Stimulated activated CD8-positive, alpha-beta memory T cell treated with anti-CD3 and anti-CD28 coated beads, Interleukin-4, amount 100 ng/mL, for 4 hours (primary cell): Measurements from ENCODE around the gene KLF12.

Experiments
- DNase-seq, 2 donors: peaks; one replicate each; pipeline ENCODE4 v3.0.0-alpha.2; 2020; ENCODE audit warnings: low read depth in 2 of 2, low spot score in 1 of 2

The KLF12 gene

DNA sequence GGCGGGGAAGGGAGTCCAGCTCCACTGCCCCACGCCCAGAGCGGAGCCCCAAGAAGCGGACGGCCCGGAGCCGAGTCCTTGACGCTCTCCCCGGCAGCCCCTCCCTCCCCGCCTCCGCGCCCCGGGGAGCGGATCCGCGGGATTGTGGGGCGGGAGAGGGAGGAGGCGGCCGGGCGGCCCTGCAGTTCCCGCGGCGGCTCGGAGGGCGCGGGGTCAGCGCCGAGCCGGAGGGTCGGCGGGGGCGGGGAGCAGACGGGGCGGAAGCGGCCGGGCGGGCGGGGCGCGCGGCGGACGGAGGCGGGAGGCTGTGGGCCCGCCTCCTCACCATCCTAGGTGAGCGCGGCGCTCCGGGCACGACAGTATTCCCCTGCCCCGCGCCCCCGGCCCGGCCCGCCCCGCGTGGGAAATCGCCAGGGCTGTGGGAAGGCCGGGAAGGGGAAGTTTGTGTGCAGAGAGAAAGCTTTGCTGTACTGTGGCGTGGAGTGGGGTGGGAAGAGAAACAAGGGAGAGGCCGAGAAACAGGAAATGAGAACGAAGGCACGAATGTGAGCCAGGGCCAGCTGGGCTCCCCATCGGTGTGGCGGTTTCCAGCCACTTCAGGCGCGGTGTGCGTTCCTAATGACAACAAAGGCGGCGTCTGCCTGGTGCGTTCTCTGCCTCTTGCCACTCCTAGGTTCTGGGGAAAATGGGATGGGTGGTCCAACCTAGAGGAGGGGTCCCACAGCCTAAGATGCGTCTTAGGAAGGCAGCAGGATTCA lies 1.3 kb upstream of the KLF12 start:
- peak in 1 of 2 donors; percentile 37 for DNase-seq

DNA sequence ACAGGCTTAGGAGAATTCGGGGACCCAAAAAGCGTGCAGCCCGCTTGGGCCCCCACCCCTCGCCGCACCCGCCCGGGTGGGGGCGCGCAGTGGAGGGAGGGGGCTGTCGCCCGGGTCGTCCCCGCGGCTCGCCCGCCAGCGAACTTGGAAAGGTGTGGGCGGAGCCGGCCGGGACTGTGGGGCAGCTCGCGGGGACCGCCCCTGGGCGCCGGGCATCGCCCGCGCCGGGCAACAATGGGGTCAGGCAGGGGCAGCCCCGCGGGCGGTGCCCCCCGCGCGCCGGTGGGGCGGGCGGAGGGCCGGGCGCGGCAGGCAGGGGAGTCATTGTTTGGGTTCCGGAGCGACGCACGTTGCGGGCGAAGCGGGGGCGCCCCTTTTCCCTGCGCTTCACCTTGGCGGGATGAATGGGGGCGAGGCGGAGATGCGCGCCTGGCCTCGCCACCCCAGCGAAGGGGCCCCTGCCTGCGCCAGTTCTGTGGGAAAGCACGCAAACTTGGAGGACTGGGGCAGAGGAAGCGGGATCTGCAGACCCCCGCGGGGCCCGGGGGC lies 647 bp upstream of the KLF12 start:
- peak; percentile 40 to 50 for DNase-seq

DNA sequence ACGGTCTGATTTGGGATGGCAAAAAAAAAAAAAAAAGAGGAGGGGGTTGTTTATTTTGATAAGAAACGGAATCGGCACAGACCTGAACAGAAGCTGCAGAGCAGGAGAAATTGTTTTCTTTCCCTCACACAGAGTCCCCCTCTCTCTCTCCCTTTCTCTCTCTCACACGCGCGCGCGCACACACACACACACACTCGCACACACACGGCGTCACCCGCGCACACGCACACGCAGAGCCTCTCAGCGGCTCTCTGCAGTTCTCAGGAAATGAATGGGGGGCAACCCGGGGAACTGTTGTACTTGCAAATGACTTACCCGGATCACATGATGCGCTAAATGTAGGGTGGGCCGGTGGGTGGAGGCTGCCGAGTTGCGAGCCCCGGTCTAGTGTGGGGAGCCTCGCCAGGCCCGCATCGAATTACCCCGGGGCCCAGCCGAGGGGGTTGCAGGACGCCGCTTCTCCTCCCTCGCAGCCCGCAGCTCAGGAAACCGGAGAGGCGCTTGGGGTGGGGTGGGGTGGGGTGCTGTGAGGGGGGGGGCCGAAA lies 475 bp downstream of the KLF12 start:
- peak; percentile 70 to 86 for DNase-seq

- no peak for DNase-seq
Measured at GRCh38 chr13:74132776-74133656, 1.2 kb downstream of the KLF12 start.

DNA sequence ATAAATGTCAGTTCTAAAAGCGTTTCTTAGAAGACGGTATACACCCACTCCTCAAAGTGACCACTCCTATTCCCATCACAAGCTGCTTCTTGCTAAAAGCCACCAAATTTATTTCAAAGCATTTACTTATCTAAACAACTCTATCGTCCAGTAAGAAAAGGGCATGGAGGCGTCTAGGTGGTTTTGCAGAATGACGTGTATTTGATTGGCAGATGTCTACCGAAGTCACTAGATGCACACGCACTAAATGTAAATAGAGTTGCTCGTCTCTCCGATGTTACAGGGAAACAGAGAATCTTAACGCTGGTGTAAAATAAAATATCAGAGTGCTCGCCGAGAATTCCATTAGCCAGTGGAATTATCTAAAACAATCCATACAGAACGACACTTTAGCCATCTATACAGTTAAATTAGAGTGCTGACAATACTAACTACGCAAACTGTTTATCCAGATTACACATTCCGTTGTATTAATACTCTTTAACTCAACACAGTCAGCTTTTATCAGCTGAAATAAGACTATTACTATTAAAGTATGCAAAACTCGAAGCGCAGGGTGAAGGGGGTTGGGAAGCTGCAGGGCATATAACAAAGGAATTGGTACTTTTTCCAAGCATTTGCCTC lies 1.9 kb downstream of the KLF12 start:
- DNase-seq: no peak

- no peak for DNase-seq
Measured at GRCh38 chr13:74131227-74131626, 3.0 kb downstream of the KLF12 start.

- DNase-seq: no peak
Measured at GRCh38 chr13:74129500-74130191, 4.6 kb downstream of the KLF12 start.

DNA sequence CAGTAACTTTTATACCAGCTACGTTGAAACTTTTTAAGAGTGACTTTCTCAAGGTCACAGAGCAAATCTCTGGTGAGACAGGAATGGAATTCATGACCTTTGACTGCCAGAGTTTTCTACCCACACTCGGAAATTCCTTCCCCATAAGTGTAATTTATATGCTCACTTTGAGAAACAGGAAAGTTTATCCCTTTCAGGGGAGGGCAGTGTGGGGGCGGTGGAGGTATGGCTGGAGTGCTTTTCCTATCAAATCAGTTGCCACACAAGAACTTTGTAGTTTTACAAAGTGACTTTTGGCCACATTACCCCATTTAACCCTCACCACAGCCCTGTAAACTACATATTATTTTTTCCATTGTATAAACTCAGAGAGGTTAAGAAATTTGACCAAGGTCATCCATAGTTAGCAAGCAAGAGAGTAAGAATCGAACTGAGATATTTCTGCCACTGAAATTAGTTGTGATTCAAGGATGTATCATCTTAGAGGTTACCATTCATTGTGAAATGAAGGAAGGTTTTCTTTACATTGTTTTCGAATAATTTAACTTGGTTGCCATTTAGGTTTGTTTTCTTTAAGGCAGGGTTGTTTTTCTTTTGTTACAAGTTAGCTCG lies 5.9 kb downstream of the KLF12 start:
- DNase-seq: no peak

GRCh38 chr13:74118328-74118727 lies 15.9 kb downstream of the KLF12 start:
- no peak for DNase-seq

- DNase-seq: no peak
Measured at GRCh38 chr13:74117207-74117705, 16.9 kb downstream of the KLF12 start.

GRCh38 chr13:74115133-74115532 lies 19.1 kb downstream of the KLF12 start:
- DNase-seq: no peak

DNA sequence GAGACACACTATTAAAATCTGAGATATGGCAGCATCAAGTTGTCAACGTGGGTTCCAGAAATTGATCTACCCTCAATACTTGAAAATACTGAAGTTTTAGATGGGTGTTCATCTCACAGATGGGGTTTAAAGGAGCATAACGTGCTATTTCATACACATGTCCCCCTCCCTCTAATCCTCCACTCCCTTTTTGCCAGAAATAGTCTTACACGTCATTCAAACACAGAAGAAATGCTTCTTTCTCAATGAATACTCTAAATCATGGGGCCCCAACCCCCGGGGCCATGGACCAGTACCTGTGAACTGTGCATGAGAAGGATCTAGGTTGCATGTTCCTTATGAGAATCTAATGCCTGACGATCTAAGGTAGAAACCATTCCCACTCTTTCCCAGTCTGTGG lies 19.6 kb downstream of the KLF12 start:
- DNase-seq: no peak

DNA sequence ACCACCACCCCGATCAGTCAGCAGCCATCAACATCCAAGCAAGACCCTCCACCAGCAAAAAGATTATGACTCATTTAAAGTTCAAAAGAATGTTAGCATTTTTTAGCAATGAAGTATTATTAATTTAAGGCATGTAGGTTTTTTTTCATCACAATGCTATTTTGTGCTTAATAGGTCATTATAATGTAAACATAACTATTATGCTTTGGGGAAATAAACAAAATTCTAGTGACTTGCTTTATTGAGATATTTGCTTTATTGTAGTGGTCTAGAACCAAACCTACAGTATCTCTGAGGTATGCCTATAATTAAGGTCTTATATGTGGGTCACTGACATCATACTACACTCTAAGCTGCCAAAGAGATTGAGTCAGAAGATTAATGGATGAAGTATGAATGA lies 20.0 kb downstream of the KLF12 start:
- no peak for DNase-seq

GRCh38 chr13:74111901-74112824 lies 22.0 kb downstream of the KLF12 start:
- DNase-seq: no peak

DNA sequence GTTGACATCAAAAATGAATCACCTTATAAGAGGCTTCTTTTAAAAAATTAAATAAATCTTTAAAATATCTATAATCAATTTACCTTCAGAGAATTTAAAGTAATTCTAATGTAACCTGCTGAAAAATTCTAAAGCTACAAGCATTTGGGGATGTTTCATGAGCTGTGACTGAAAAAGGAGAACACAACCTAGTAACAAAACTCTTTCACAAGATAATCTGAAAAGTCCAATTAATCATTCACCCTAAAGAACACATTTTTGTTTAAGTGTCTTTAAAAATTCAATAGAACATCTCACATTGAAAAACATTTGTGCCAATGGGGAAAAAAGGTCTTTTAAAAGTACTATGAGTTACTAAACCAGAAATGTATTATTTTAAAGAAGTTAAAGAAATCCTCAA lies 22.8 kb downstream of the KLF12 start:
- no peak for DNase-seq

- DNase-seq: no peak
Measured at GRCh38 chr13:74110053-74110452, 24.2 kb downstream of the KLF12 start.

GRCh38 chr13:74107598-74107997 lies 26.6 kb downstream of the KLF12 start:
- DNase-seq: no peak

- DNase-seq: no peak
Measured at GRCh38 chr13:74105871-74106270, 28.3 kb downstream of the KLF12 start.

DNA sequence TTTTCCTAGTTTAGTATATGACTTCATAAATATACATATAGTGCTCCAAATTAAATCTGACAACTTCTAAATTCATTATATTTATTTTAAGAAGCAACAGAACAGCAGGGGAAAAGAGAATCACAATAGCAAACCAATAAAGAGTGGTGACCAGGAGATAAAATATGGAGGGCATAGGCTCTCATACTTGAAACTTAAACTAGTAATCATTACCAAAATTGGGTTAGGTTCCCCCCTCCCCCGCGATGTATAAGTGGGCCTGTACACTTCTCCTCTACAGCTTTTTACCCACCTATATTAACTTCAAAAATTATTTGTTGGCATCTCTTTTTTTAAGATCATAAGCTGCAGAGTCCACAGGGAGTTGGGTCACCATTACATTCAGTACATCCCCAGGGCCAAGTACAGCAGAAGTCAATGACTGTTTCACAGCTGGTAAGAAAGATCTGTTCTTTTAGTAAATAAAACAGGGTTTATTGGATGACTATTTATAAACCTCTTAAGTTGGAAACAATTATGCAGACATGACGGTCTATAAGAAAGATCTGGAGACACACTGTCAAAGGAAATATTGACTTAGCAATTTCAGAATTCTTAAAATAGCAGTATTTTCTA lies 29.4 kb downstream of the KLF12 start:
- no peak for DNase-seq
